GM10266 (cell line): ENCODE measurements around the gene ITM2B.
"Not testable (repeated sequence)": the region's sequence is repeated elsewhere in the genome, so short reads cannot be mapped to it uniquely, and the experiment has no call there.

Experiments used
- DNase-seq: peaks from one replicate; pipeline ENCODE4 v3.0.0; 2012; ENCODE audit errors: extremely low spot score
- CTCF ChIP-seq: IDR thresholded peaks from 2 replicates; pipeline ENCODE4 v1.5.1; 2012; ENCODE audit warnings: mild to moderate bottlenecking, low read depth; ENCODE audit not compliant: control insufficient read depth, insufficient read depth; ENCODE audit errors: missing control alignments

Gene ITM2B

GRCh38 chr13:48192411-48192935, 40.5 kb upstream of the ITM2B start:
- no peak for DNase-seq
- no peak for TF ChIP-seq CTCF

- peak; percentile 29 for DNase-seq
Measured at GRCh38 chr13:48194379-48194754, 38.6 kb upstream of the ITM2B start.

GRCh38 chr13:48199404-48199946, 33.5 kb upstream of the ITM2B start:
- DNase-seq: no peak
- no peak for TF ChIP-seq CTCF

More at GRCh38 chr13:48194379-48194754, 38.6 kb upstream of the ITM2B start:
- no peak for TF ChIP-seq CTCF

- DNase-seq: no peak
- no peak for TF ChIP-seq CTCF
Measured at GRCh38 chr13:48201044-48201443, 32.0 kb upstream of the ITM2B start.

GRCh38 chr13:48207207-48207606, 25.8 kb upstream of the ITM2B start:
- DNase-seq: not testable (repeated sequence)

- DNase-seq: no peak
- TF ChIP-seq CTCF: no peak
Measured at GRCh38 chr13:48210178-48210577, 22.8 kb upstream of the ITM2B start.

GRCh38 chr13:48214519-48215121, 18.4 kb upstream of the ITM2B start:
- DNase-seq: no peak
- no peak for TF ChIP-seq CTCF

- DNase-seq: not testable (repeated sequence)
Measured at GRCh38 chr13:48215511-48216203, 17.3 kb upstream of the ITM2B start.
